HG03460 (cell line): ENCODE results near the gene ZNF750.

Source experiments
- ATAC-seq: cut with Tn5 transposase; IDR thresholded peaks from one replicate; pipeline ENCODE4 v1.9.1; 2021; ENCODE audit not compliant: unreplicated experiment

The ZNF750 gene

DNA sequence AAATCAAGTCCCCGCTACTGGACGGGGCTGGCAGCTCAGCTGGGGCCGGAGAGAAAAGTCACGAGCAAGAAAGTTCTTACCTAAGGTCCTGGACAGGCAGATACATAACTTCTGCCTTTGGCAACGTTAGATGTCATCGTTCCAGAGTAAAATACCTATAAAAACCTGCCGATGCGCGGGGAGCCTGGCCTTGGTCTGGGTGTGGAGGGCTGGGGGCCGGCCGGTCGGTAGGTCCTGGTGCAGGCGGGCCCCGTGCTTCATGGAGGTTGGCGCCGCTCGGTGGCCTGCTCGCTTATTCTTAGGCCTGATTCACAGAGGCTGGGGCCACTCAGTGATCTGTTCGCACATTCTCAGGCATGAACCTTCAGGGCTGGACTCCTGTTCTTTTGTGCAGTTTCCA is 33.7 kb upstream of the ZNF750 start:
- no peak for ATAC-seq

DNA sequence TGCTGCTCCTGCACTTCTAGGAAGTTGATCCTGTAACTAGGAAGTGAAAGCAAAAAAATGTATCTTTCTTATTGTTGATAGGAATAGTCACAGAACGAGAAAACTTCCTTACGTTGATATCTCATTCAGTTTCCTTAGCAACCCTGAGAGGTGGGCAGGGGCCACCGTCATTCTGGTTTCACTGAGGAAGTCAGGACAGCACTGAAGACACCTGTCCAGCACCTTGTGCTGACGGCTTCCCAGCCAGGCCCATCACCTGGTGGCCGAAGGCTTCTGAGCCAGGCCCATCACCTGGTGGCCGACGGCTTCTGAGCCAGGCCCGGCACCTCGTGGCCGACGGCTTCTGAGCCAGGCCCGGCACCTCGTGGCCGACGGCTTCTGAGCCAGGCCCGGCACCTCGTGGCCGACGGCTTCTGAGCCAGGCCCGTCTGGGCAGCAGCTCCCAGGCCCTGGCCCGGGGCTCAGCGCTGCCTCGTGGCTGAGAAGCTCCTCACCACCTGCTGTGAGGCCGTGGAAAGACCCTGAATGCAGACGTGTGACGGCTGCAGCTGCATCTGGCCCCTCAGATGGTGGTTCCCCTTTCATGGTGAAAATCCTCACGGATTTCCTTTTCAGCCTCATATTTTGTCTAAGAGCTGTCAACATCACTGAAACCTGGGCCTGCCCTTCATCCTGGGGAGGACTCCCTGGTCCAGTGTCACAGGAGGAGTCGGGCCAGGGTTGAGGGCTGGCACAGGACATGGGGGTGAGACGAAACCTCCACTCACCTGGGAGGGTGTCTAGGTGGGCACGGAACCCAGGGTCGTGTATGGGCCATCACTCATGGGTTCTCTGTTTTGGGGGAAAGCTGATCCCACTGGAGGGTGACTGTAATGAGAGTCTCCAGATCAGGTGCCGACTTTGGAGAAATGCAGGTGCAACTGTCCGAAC is 33.0 kb upstream of the ZNF750 start:
- ATAC-seq, result no peak

DNA sequence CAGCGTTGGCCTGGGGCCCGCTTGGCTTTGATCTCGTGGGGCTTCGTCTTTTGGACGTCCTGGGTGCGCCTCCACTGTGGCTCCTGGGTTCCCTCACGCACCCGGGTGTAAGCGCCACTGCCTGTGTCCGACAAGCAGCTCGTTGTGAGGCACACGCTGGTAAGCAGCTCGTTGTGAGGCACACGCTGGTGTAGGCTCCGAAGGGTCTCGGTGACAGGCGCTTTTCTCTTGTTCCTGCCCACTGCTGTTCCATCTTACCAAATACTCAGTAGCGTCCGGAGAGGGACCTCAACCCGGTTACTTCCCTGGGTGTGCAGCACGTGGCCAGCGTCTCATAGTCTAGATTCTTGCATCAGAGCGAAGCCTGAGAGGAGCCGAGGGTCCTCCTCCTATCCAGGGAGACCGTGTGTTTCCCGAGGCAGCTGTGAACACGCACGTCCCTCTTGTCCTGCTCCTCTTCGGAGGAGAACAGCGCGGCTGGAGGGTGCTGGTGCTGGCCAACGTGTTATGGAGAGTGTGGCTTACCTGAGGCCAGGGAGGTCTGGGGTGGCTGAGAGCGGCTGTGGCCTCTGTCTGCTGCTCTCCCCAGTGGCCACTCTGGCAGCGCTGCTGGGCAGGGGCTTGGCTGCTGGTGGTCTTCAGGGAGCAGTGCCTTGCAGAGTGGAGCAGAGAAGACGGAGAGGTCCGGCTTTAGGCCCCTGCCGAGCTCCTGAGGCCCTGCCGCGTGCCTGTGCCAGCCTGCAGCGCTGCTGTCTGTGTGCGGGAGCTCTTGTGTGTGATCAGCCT is 32.1 kb upstream of the ZNF750 start:
- ATAC-seq, result no peak

DNA sequence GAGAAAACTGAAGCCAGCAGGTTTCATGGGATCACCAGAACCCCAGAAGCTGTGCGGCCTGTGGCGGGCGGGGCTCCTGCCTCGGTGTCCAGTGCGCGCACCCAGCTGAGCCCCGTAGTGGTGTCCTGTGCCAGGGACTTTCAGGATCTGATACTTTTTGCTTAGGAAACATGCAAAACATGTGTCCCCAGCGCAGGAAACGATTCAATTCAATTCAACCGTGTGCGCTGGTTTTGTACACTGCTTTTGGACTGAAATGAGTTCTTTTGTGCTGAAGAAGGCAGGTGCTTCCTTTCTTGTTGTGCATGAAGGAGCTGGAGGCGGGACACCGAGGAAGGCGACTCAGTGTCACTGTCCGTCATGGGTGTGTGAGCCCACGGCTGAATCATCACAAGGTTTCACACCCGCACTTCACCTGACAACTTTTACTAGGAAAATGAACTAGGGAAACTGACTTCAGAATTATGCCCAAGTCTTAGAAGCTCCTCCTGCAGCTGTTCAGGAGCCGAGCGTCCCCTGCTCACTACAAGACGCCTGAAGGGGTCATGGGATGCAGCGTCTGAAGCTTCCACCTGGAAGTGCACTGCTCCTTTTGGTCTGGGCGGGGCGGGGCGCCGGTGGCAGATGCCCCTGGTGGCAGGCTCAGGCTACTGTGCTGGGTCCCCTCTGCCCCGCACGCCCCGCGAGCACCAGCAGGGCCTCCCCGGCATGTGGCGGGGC is 31.4 kb upstream of the ZNF750 start:
- peak; percentile 76 for ATAC-seq

DNA sequence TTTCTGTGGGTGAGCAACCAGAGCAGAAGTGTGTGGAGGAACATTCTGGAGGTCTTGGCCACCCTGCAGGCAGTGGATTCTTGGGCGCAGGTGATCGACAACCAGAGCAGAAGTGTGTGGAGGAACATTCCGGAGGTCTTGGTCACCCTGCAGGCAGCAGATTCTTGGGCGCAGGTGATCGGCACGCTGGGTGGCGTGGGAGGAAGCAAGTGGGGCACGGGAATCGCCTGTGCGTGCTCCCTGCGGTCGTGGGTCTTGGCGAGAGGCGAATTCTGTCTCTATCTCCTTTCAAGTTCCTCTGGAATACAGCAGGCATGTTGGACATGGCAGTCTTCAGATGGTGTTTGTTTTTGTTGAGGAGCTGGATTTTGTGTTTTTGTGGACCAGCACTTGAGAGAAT is 30.7 kb upstream of the ZNF750 start:
- ATAC-seq, result no peak

DNA sequence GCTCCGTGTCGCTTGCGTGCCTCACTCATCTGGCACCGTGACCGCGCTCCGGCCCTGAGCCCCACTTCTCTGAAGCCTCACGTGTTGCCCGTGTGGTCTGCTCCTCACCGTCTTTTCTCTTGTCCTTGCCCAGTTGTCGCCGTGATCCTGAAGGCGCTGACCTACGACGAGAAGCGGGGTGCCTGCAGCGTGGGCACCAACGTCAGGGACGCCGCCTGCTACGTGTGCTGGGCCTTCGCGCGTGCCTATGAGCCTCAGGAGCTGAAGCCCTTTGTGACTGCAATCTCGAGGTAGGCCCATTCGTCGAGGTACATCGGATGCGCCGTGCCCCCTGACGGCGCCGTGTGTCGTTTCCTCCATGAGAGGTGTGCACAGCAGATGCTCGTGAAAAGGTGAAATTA is 30.3 kb upstream of the ZNF750 start:
- no peak for ATAC-seq

DNA sequence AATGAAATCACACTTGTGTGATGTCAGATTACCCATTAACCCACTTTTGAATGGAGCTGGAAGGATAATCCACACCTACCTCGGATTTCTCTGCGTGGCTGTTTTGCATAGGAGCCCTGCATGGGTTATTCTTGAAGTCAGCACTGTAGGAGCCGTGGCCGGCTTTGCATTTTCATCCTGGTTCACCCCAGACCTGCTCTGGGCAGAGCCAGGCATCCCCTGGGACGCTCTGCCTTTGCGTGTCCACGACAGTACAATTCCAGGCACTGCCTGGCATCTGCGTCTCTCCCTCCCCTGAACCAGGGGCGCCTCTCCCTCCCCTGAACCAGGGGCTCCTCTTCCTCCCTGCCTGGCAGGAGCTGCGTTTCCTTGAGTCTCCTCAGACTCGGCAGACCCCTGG is 29.7 kb upstream of the ZNF750 start:
- ATAC-seq, result no peak

DNA sequence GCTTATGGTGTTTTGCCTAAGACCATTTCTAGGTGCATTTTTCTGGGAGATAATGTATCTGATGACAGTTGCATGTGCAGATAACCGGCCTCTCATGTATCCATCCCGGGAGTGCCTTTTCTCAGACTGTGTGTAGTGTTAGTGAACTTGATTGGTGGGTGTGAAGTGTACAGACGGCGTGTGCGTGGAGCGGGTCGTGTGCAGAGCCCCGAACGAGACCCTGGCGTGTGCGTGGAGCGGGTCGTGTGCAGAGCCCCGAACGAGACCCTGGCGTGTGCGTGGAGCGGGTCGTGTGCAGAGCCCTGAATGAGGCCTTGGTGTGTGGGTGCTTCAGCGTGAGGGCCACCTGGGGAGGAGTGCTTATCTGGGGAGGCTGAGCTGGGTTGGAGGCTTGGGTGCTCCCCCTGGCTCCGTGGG is 28.9 kb upstream of the ZNF750 start:
- no peak for ATAC-seq

DNA sequence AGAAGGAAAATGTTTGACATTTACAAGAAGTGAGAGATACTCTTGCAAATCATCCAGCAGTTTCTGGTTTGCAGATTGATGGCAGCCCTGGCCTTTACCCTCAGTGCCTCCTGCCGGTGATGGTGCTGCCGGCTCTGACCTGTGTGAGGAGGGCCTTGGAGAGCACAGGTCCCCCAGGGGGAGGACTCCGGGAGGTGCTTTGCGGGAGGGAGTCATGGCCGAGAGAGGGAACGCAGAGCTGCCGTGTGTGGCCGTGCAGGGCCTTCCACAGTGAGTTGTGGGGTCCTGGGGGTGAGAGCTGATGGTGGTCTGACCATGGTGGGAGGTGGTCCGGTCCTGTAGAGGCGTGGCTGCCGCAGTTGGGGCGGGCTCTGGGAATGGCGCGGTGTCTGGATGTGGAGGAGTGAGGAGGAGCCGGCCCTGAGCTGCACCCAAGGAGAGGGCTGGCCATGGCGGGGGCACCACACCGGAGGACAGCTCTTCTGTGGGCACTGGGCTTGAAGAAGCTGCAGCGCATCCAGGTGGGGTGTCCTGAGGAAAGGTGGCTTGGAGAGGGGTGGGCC is 28.0 kb upstream of the ZNF750 start:
- ATAC-seq, result no peak

DNA sequence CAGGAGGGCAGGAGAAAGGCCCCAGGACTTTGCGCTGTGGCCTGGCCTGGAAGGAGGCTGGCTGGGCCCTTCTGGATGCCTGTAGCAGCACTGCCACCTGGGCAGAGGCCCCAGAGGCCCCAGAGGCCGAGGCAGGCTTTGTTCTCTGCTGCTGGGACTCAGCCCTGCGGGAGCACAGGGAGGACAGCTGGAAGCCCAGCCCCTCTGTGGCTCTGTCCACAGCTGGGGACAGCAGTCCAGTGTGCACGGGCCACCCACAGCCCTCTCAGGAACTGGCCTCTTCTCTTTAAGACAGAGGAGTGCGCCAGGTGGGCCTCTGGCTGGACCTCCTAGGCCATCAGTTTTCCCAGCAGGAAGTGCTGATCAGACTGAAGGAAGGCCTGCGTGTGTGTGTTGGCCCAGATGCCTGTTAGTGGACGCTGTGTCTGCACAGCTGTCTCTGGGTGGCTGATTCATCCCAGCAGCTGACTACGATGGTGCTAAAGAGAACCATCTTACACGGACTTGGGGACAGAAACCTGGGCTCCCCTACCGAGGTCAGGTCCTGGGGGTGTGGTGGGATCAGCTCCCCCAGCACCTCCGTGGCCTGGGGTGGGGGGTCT is 26.9 kb upstream of the ZNF750 start:
- ATAC-seq, result no peak

DNA sequence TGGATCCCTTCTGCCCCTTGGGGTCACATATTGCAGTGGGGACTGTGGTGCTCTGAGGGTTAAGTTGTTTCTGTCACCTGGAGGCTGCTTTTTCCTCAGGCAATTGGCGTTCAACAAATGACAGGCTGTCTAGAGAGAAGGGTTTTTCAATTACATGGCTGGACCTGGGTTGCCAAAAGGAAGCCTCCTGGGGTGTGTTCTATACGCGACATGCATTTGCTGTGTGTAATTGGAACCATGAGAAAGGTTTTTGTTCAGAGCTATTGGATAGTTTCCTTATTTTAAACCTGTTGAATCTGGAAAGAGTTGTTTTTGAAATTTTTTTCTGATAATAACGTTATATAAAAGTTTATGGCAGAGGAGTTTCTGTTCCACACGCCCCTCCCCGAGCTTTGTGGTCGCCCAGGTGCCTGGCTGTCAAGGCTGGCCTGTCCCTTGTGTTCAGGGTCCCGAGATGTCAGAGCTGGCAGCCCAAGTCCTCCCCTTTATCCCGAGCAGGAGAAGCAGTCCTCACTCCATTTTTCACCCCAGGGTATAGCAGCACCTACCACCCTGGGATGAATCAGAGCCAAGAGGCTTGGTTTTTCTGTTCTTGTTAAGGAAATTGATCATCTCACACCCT is 26.1 kb upstream of the ZNF750 start:
- no peak for ATAC-seq

DNA sequence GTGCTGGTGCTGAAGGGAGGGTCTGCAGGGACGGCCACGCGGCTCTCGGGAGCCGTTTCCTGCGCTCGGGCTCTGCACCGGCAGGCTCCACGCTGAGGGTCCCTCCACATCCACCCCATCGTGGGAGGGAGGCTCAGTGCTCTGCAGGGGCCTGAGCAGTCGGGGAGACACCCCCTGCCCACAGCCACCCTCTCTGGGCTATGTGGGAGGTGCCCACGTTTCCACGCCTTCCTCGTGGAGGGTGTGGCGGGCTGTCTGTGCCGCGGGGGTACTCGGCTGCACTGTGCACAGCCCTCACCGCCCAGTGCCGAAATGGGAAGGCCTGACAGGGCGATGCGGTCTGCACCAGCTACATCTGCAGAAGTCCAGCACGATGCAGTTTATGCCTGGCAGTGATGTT is 25.5 kb upstream of the ZNF750 start:
- ATAC-seq, result no peak

DNA sequence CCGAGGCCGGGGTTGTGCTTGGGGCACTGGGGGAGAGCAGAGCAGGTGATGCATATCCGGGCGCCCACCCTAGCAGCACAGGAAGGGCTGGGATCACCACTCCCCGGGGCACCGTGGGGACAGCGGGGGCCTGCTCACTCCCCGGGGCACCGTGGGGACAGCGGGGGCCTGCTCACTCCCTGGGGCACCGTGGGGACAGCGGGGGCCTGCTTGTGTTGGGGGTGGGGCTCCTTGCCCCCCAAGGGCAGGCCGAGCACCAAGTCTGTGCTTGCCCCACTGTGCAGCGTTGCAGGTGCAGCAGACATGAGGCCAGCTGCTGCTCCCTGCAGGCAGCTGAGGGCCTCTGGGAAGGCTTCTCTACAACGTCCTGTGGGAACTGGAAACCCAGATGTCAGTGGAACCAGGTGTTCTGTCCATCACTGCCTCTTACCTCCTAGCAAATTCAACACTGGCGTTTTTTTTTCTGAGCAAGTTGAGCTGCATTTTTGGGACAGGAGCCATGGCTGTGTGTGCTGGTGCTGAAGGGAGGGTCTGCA is 25.0 kb upstream of the ZNF750 start:
- ATAC-seq, result no peak

DNA sequence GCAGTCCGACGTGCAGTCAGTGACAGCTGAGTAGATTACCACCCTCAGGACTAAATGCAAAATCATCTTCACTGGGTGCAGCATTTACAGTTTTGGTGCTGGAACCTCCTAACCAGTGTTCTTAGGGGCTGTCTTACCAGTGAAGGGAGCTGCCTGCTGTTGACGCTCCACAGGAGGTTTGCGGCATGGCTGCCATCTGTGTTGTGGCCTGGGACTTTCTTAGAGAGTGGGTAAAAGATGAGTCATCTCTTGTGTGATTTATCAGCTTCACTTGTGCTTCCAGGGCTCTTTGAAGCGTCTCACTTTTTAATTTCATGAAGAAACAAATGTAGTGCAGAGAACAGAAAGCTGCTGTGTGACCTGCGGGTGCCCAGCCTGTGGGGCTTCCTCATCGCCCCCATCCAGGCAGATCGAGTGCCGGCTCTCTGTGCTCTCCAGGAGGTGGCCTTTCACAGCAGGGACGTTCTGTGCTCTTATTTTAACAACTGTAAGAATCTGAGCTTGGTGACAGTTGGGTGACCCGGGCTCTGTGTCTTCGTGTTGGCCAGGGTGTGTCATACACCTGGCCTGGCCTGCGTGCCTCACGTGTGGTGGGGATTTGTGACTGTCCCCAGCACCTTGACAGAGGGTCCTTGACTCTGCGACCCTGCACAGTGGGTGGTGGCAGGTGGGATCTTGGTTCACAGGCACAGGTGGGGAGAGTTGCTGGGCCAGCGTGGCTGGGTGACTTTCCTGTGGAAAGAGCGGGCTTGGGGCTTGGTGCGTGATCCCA is 24.3 kb upstream of the ZNF750 start:
- ATAC-seq, result peak; percentile 73

DNA sequence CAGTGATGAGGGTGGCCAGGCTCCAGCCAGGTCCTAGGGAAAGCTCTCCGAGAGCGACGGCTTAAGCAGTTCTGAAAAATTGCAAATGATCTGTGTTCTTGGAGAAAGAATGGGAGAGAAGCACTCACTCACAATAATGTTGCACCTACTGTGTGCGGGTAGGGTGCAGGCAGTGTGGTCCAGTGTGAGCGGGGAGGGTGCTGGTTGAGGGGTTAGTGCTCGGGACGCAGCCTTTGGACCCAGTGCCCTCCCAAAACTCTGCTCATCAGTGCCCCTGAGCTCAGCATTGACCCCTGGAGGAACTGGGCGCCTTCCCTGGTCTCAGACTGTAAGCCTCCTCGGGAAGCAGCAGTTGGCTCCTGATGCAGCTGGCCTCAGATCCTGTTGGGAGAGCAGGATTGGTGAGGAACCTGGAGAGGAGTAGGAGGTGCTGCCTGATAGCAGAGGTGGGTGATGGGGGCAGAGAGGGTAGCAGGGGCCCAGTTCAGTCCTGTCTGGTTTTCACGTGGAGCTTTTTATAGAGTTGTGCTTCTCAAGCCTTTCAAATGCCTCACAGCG is 23.6 kb upstream of the ZNF750 start:
- ATAC-seq, result no peak

DNA sequence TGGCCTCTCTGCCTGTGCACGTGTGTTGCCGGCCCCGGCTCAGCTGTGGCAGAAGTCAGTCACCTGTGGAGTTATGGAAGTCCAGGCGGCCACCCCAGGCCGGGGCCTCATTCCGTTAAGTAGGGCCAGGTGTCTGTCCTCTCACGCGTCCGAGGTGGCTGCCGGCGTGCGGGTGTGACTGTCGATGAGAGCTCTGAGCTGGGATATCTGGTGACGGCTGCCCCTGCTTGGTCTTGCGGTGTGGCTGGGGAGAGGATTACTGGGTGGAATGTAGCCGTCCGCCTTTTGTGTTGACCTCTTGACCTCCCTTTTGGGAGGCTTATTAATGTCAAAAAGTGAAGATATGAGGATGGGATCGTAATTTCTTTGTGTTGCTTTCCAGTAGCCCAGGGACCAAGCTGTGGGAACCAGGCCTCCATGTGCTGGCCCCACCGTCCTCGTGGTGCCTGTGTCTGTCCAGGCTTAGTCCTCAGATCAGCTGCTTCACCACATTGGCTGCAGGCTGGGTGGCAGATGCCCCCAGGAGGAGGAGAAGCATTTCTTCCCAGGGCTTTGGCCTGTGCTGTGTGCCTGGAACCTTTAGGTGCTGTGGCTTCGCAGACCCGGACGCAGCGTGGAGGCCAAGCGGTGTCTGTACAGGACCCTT is 23.0 kb upstream of the ZNF750 start:
- no peak for ATAC-seq

DNA sequence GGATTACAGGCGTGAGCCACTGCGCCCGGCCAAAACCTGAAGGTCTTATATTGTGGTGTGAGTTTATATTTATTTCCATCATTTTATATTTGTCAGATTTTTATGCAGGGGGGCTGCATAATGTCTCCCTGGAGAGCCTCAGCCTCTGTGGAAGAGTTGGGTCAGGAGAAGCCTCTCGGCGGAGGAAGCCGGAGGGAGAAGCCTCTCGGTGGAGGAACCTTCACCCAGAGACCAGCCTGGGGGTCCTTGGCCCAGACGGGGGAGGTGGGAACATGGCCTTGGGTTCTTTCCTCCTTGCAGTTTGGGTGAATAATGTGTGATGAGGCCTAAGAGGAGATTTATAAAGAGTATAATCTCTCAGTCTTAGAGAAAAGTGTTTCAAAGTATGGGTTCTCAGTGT is 22.4 kb upstream of the ZNF750 start:
- ATAC-seq, result no peak

DNA sequence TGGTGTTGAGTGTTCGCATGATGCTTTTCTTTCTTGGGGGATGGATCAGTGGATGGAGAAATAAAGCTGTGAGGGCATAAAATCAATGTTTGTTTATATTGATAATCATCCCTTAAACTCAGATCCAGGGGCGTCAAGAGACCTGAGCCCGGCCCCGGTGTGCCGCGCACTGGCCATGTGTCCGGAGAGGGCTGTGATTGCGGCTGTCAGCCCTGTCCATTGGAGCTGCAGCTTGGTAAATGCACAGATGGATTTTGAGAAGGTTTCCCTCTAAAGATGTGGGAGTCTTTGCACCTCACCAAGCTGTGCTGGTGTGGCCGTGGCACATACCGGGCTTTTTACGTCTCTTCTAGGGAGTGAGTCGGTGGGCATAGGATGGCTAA is 21.6 kb upstream of the ZNF750 start:
- ATAC-seq, result no peak
